Fibroblast of lung (primary cell): ENCODE results near the gene ZNF622. TPM values are rescaled to one million over a fixed set of nuclear protein-coding genes. Genes with fewer than 3 reads are reported as not detected.

Experiments
- DNase-seq, 2 donors: peaks; one replicate each; pipeline versions ENCODE4 v3.0.0 to v3.0.0-alpha.2; 2010; ENCODE audit warnings: low read depth in 2 of 2
- H2AFZ ChIP-seq: 2 replicates; pipeline ENCODE4 v1.5.1; 2012; ENCODE audit warnings: low read length, control low read depth, inconsistent platforms
- H3K27ac ChIP-seq: 2 replicates; pipeline ENCODE4 v1.5.1; 2011; ENCODE audit warnings: low read length, control low read depth; ENCODE audit not compliant: insufficient read depth
- H3K27me3 ChIP-seq: 2 replicates; pipeline ENCODE4 v1.5.1; 2011; ENCODE audit warnings: mild to moderate bottlenecking, low read length; ENCODE audit not compliant: control insufficient read depth, insufficient read depth
- H3K36me3 ChIP-seq: 2 replicates; pipeline ENCODE4 v1.5.1; 2011; ENCODE audit warnings: low read length; ENCODE audit not compliant: control insufficient read depth, insufficient read depth
- H3K4me1 ChIP-seq: 2 replicates; pipeline ENCODE4 v1.5.1; 2011; ENCODE audit warnings: low read length; ENCODE audit not compliant: control insufficient read depth, insufficient read depth; ENCODE audit errors: extremely low read depth
- H3K4me2 ChIP-seq: 2 replicates; pipeline ENCODE4 v1.5.1; 2011; ENCODE audit warnings: low read length, control low read depth; ENCODE audit not compliant: insufficient read depth; ENCODE audit errors: extremely low read depth
- H3K4me3 ChIP-seq, 4 experiments: fragments of 200-600 bp in 1 of 4; sonication (generic) in 1 of 4; replicated peaks in 1 of 4; 2 replicates each; pipeline ENCODE4 v1.5.1; 2011 to 2016; ENCODE audit warnings: low read length in 4 of 4, low read depth in 3 of 4, mild to moderate bottlenecking in 3 of 4, control low read depth in 2 of 4, inconsistent platforms in 1 of 4, mixed read lengths in 1 of 4; ENCODE audit not compliant: insufficient read depth in 1 of 4; ENCODE audit errors: control extremely low read depth in 1 of 4
- H3K79me2 ChIP-seq: 2 replicates; pipeline ENCODE4 v1.5.1; 2012; ENCODE audit warnings: mild to moderate bottlenecking, low read length, inconsistent platforms; ENCODE audit not compliant: control insufficient read depth, insufficient read depth
- H3K9ac ChIP-seq: 2 replicates; pipeline ENCODE4 v1.5.1; 2011; ENCODE audit warnings: mild to moderate bottlenecking, low read length, control low read depth; ENCODE audit not compliant: insufficient read depth
- H3K9me3 ChIP-seq: 2 replicates; pipeline ENCODE4 v1.5.1; 2012; ENCODE audit warnings: low read depth, low read length; ENCODE audit not compliant: control insufficient read depth, insufficient read depth
- H4K20me1 ChIP-seq: 2 replicates; pipeline ENCODE4 v1.5.1; 2011; ENCODE audit warnings: low read length; ENCODE audit not compliant: control insufficient read depth, insufficient read depth; ENCODE audit errors: extremely low read depth
- EZH2 ChIP-seq: IDR thresholded peaks from 2 replicates; pipeline ENCODE4 v1.5.1; 2012; ENCODE audit warnings: low read length, control low read depth, mild to moderate bottlenecking; ENCODE audit errors: missing control alignments
- polyA plus RNA-seq, 2 donors: library from polyadenylated mRNA; depleted of rRNA in 1 of 2; stranded (reverse) in 1 of 2; unstranded in 1 of 2; fragments of >200 nt; gene quantifications; 2 replicates each; pipeline ENCODE4 v1.2.1, GENCODE V29; 2011 to 2012; ENCODE audit warnings: missing spikeins in 1 of 2
- total RNA-seq: library from RNA; depleted of rRNA; stranded (reverse); fragments of >200 nt; gene quantifications from 2 replicates; pipeline ENCODE4 v1.2.1, GENCODE V29; 2014
- TF ChIP-seq, protein P1 (sequence below), 2 donors: IDR thresholded peaks in 1 of 2; conservative IDR thresholded peaks in 1 of 2; 1 replicate in 1 of 2; 2 replicates in 1 of 2; pipeline ENCODE4 v1.5.1; 2011 to 2012; ENCODE audit warnings: low read length in 2 of 2, control low read depth in 1 of 2, inconsistent platforms in 1 of 2, low read depth in 1 of 2, mild to moderate bottlenecking in 1 of 2

The ZNF622 gene
- total and polyA plus RNA-seq, 2 donors (not counting 1 experiment from before 2014, with no cell fraction given), result 27.5 to 45.4 TPM

DNA sequence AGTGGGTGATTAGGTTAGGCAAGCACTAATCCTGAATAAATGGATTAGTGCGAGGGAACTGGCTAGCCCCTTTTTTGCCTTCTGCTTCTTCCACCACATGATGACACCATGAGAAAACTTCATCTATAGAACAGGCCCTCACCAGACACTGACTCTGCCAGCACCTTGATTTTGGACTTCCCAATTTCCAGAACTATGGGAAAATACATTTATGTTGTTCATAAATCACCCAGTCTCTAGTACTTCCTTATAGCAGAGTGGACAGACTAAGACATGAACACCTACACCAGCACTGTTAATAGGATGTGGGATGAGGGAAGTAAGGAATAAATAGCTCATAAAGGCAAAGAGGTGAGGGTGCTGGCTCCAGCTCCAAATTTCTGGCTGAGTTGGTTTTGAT, 1.4 kb downstream of the ZNF622 start:
- H3K79me2 ChIP-seq, result peaks cover 55% of the 10 kb centered on the region
- no peak overlapping the region for H2AFZ ChIP-seq
- peak overlapping the region; percentile 83 to 95 (median 88) for H3K4me3 ChIP-seq
- TF ChIP-seq, protein P1, sequence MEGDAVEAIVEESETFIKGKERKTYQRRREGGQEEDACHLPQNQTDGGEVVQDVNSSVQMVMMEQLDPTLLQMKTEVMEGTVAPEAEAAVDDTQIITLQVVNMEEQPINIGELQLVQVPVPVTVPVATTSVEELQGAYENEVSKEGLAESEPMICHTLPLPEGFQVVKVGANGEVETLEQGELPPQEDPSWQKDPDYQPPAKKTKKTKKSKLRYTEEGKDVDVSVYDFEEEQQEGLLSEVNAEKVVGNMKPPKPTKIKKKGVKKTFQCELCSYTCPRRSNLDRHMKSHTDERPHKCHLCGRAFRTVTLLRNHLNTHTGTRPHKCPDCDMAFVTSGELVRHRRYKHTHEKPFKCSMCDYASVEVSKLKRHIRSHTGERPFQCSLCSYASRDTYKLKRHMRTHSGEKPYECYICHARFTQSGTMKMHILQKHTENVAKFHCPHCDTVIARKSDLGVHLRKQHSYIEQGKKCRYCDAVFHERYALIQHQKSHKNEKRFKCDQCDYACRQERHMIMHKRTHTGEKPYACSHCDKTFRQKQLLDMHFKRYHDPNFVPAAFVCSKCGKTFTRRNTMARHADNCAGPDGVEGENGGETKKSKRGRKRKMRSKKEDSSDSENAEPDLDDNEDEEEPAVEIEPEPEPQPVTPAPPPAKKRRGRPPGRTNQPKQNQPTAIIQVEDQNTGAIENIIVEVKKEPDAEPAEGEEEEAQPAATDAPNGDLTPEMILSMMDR (conservative IDR thresholded peaks at IDR 0.05 in 1 of 2, IDR thresholded peaks at IDR 0.05 in 1 of 2; ENCODE audit: low read depth in 1 of 2, low read length in 2 of 2), result no peak
- TF ChIP-seq EZH2, result no peak
- H3K36me3 ChIP-seq, result peaks cover 6% of the 10 kb centered on the region
- DNase-seq, result no peak
- no peaks in the 10 kb centered on the region for H4K20me1 ChIP-seq
- no peak overlapping the region for H3K9ac ChIP-seq
- no peaks in the 10 kb centered on the region for H3K27me3 ChIP-seq
- H3K4me1 ChIP-seq, result peaks cover 23% of the 10 kb centered on the region
- H3K4me2 ChIP-seq, result peak overlapping the region; percentile 95
- no peaks in the 10 kb centered on the region for H3K9me3 ChIP-seq
- peak overlapping the region; percentile 70 for H3K27ac ChIP-seq

DNA sequence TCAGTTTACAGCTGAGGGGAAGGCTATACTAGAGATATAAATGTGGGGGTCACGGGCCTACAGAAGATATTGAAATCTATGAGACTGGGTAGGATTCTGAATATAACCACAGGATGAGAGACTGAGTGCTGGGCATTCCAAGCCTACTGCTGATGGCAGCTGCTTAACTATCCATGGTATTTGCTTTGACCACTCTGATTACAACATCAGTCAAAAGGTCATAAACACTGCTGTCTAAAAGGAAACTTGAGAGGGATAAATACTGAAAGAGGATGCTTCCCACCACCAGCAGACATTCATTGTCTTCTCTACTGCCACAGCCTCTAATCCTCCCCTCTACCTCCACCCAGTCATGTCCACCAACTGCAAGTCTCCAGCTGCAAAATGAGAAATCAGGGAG, 3.8 kb downstream of the ZNF622 start:
- peaks cover 17% of the 10 kb centered on the region for H3K4me1 ChIP-seq
- H4K20me1 ChIP-seq, result no peaks in the 10 kb centered on the region

DNA sequence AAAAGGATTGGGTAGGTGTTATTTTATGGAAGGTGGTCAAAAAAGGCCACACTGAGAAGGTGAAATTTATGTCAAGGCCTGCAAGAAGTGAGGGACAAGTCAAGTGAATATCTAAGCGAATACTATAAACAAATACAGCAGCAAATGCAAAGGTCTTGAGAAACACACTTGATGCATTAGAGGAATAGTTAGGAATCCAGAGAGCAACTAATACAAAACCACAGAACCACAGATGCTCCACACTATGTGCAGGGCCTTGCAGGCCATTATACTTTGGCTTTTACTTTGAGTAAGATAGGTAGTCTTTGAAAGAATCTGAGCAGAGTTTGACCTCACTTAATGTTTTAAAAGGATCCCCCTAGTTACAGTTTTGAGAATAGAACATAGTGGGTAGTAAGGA, 4.6 kb downstream of the ZNF622 start:
- Histone ChIP-seq H3K27ac (peak overlapping the region; percentile 52), H3K4me2 (peak overlapping the region; percentile 52), H4K20me1 (no peaks in the 10 kb centered on the region), H3K27me3 (no peaks in the 10 kb centered on the region), H3K36me3 (peaks cover 10% of the 10 kb centered on the region), H3K4me3 (no peak overlapping the region), H3K9ac (no peak overlapping the region), H3K9me3 (no peaks in the 10 kb centered on the region), H3K4me1 (peaks cover 19% of the 10 kb centered on the region), H2AFZ (no peak overlapping the region), H3K79me2 (peaks cover 51% of the 10 kb centered on the region)
- TF ChIP-seq, protein P1 (conservative IDR thresholded peaks at IDR 0.05 in 1 of 2, IDR thresholded peaks at IDR 0.05 in 1 of 2; ENCODE audit: low read depth in 1 of 2, low read length in 2 of 2), result no peak
- TF ChIP-seq EZH2, result no peak
- DNase-seq, result peak; percentile 36 to 78

More for the DNA sequence above, 3.8 kb downstream of the ZNF622 start:
- TF ChIP-seq EZH2, result no peak
- TF ChIP-seq, protein P1 (conservative IDR thresholded peaks at IDR 0.05 in 1 of 2, IDR thresholded peaks at IDR 0.05 in 1 of 2; ENCODE audit: low read depth in 1 of 2, low read length in 2 of 2), result no peak
- H3K36me3 ChIP-seq, result peaks cover 9% of the 10 kb centered on the region
- no peak overlapping the region for H2AFZ ChIP-seq
- peak overlapping the region in 2 of 4 experiments; percentile 2 to 15 for H3K4me3 ChIP-seq
- H3K79me2 ChIP-seq, result peaks cover 52% of the 10 kb centered on the region
- H3K27ac ChIP-seq, result peak overlapping the region; percentile 52
- H3K9me3 ChIP-seq, result no peaks in the 10 kb centered on the region
- H3K9ac ChIP-seq, result no peak overlapping the region
- H3K4me2 ChIP-seq, result peak overlapping the region; percentile 52
- no peaks in the 10 kb centered on the region for H3K27me3 ChIP-seq
- DNase-seq, result peak; percentile 84 to 92
